ENCODE measurements around the gene PCDH9. TPM values are rescaled to one million over a fixed set of nuclear protein-coding genes. Genes with fewer than 3 reads are reported as not detected.

PCDH9 gene
- polyA plus RNA-seq, 1 of the 3 experiments (the other 2 are of a cell fraction), result 1.3 TPM

- Histone ChIP-seq H3K9me3 (no peaks in the 10 kb centered on the region), H3K36me3 (replicated peaks in 1 of 2; ENCODE audit: control insufficient read depth in 1 of 2, insufficient read depth in 2 of 2, low read length in 1 of 2) (no peaks in the 10 kb centered on the region), H3K27me3 (ENCODE audit: insufficient read depth) (no peaks in the 10 kb centered on the region), H3K9me2 (no peaks in the 10 kb centered on the region), H3F3A (replicated peaks; ENCODE audit: insufficient read depth) (peaks cover 6% of the 10 kb centered on the region), H3K79me2 (ENCODE audit: insufficient read depth) (no peaks in the 10 kb centered on the region; the same call in 1 of the 2 replicates), H4K20me1 (ENCODE audit: insufficient read depth) (no peaks in the 10 kb centered on the region), H3K4me2 (no peak overlapping the region), H2AFZ (ENCODE audit: low read depth) (no peak overlapping the region), H3K27ac (ENCODE audit: low read depth in 2 of 2, low read length in 1 of 2) (no peak overlapping the region), H3K4me1 (ENCODE audit: control insufficient read depth in 1 of 2, insufficient read depth in 2 of 2, low read depth in 1 of 2, low read length in 1 of 2) (peaks cover 4 to 17% of the 10 kb centered on the region in 2 experiments; a peak in 2 of 4 replicates), H3K9ac (no peak overlapping the region), H3K4me3 (ENCODE audit: low read depth in 2 of 2, low read length in 1 of 2) (no peak overlapping the region)
- ChIA-PET CTCF (interaction anchor here (0.6 kb wide), 2 partner anchors 64 to 148 kb away, joined by 3 read pairs; no protein-coding TSS in a partner anchor), POLR2A (no interaction called here)
- WGBS (ENCODE audit: low lambda C conversion rate), result 97% methylated on average over 1 of the region's 1 CpG
- TF ChIP-seq SMC3 (IDR thresholded peaks at IDR 0.05; ENCODE audit: low read depth, low read length) (no peak), EP300 (IDR thresholded peaks at IDR 0.05; ENCODE audit: borderline replicate concordance in 1 of 2, low read depth in 1 of 2, low read length in 1 of 2) (peak; percentile 36 to 71; a peak in 3 of 4 replicates), POLR2AphosphoS5 (IDR thresholded peaks at IDR 0.05; ENCODE audit: low read depth, low read length) (no peak), MEF2A (IDR thresholded peaks at IDR 0.05; ENCODE audit: borderline replicate concordance, low read depth) (no peak), USF1 (IDR thresholded peaks at IDR 0.05; ENCODE audit: borderline replicate concordance, low read depth) (no peak), ZBTB33 (IDR thresholded peaks at IDR 0.05; ENCODE audit: borderline replicate concordance, low read depth) (no peak), NFIC (IDR thresholded peaks at IDR 0.05; ENCODE audit: borderline replicate concordance) (0 out of 2 replicates have a peak, but pooled peaks have one; percentile 25), JUND (IDR thresholded peaks at IDR 0.05) (0 out of 2 replicates have a peak, but pooled peaks have one; percentile 42), PBX3 (IDR thresholded peaks at IDR 0.05) (peak; percentile 83), NRF1 (IDR thresholded peaks at IDR 0.05; ENCODE audit: low read depth, low read length) (no peak), RFX5 (IDR thresholded peaks at IDR 0.05; ENCODE audit: low read length) (no peak), TCF12 (IDR thresholded peaks at IDR 0.05) (peak; percentile 77), MAX (IDR thresholded peaks at IDR 0.05; ENCODE audit: low read depth) (no peak), MXI1 (IDR thresholded peaks at IDR 0.05; ENCODE audit: low read depth, low read length) (no peak)
- no peak for DNase-seq
These were observed 819.8 kb downstream of the PCDH9 start for GRCh38 chr13:66410314-66410713.

GRCh38 chr13:66409542-66409941 is 820.6 kb downstream of the PCDH9 start:
- Histone ChIP-seq H3K27ac (ENCODE audit: low read depth in 2 of 2, low read length in 1 of 2) (no peak overlapping the region), H4K20me1 (ENCODE audit: insufficient read depth) (no peaks in the 10 kb centered on the region), H3K9ac (no peak overlapping the region), H3K4me1 (ENCODE audit: control insufficient read depth in 1 of 2, insufficient read depth in 2 of 2, low read depth in 1 of 2, low read length in 1 of 2) (peaks cover 0 to 16% of the 10 kb centered on the region in 2 experiments; a peak in 2 of 4 replicates), H3F3A (replicated peaks; ENCODE audit: insufficient read depth) (peaks cover 6% of the 10 kb centered on the region), H3K4me3 (ENCODE audit: low read depth in 2 of 2, low read length in 1 of 2) (no peak overlapping the region), H3K79me2 (ENCODE audit: insufficient read depth) (no peaks in the 10 kb centered on the region; the same call in 1 of the 2 replicates), H3K9me2 (no peaks in the 10 kb centered on the region), H2AFZ (ENCODE audit: low read depth) (no peak overlapping the region), H3K27me3 (ENCODE audit: insufficient read depth) (no peaks in the 10 kb centered on the region), H3K36me3 (replicated peaks in 1 of 2; ENCODE audit: control insufficient read depth in 1 of 2, insufficient read depth in 2 of 2, low read length in 1 of 2) (no peaks in the 10 kb centered on the region), H3K9me3 (no peaks in the 10 kb centered on the region), H3K4me2 (no peak overlapping the region)
- ChIA-PET CTCF (no interaction called here), POLR2A (no interaction called here)
- WGBS (ENCODE audit: low lambda C conversion rate), result 97% methylated on average over 3 of the region's 3 CpGs
- TF ChIP-seq FOSL2 (IDR thresholded peaks at IDR 0.05; ENCODE audit: borderline replicate concordance, low read depth), result no peak
- TF ChIP-seq TCF12 (IDR thresholded peaks at IDR 0.05), result no peak
- TF ChIP-seq ZBTB33 (IDR thresholded peaks at IDR 0.05; ENCODE audit: borderline replicate concordance, low read depth), result no peak
- TF ChIP-seq MXI1 (IDR thresholded peaks at IDR 0.05; ENCODE audit: low read depth, low read length), result no peak
- DNase-seq, result no peak

Measured in SK-N-SH (cell line).